Esophagus muscularis mucosa (tissue), 3 donors: ENCODE data around the gene NFATC1.

Source experiments
- CTCF ChIP-seq, 3 experiments: fragments of 200-600 bp in 2 of 3; fragments of 450-650 bp in 1 of 3; sonication (generic) in 2 of 3; IDR thresholded peaks; one replicate each; pipeline ENCODE4 v1.5.1; 2017 to 2019; ENCODE audit warnings: antibody characterized with exemption in 3 of 3, mild to moderate bottlenecking in 2 of 3, moderate library complexity in 1 of 3
- EP300 ChIP-seq: sonication (generic); formaldehyde crosslinking; IDR thresholded peaks from one replicate; pipeline ENCODE4 v1.6.1; 2017; ENCODE audit warnings: antibody characterized with exemption

- TF ChIP-seq CTCF (IDR thresholded peaks at IDR 0.05): no peak
- TF ChIP-seq EP300: no peak
Measured at GRCh38 chr18:79547413-79548076, 151.8 kb downstream of the NFATC1 start.
